ENCODE results near the gene MEGF9.
"Not testable (repeated sequence)": the region's sequence is repeated elsewhere in the genome, so short reads cannot be mapped to it uniquely, and the experiment has no call there.

Gene MEGF9

GRCh38 chr9:120567874-120568273, 146.4 kb downstream of the MEGF9 start:
- no peak for DNase-seq

GRCh38 chr9:120567081-120567480, 147.2 kb downstream of the MEGF9 start:
- no peak for DNase-seq

DNA sequence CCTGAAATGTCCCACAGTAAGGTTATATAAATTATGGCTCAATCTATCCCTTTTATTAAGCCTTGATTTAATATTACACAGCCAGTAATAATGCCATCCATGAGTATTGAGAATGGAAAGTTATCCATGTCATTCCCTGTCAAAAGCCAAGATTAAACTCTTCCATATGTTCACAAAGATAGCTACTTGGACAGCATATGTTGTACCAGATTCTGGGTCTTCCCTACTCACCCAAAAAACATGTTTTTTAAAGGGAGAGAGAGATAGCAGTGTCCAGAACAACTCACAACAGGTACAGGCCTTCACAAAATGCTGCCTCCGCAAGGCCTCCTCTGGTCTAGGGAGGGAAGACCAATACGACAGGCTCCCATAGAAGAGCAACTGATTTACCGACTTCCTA, 149.7 kb downstream of the MEGF9 start:
- no peak for DNase-seq

DNA sequence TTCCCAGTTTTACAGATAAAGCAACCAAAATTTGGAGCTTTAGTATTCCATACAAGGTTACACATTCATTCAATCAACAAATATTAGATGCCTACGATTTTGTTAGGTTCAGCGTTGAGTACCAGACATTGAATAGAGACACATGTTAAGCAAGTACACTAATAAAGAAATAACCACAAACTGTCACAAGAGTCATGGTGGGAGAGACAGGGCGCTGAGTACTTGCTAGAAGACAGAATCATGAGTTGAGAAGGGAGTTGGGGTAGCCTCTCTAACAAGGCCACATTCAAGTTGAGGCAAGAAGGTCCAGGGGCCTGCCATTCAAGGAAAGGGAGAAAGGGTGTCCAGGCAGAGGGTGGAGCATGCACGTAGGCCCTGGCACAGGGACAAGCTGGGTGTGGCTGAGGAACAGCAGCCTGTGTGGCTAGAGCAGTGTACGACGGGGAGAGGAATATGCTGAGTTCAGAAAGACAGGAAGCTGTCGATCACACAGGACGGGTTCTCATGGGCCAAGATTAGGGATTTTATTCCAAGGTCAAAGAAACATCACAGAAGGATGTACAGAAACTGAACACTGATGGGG, 151.3 kb downstream of the MEGF9 start:
- DNase-seq, result no peak

DNA sequence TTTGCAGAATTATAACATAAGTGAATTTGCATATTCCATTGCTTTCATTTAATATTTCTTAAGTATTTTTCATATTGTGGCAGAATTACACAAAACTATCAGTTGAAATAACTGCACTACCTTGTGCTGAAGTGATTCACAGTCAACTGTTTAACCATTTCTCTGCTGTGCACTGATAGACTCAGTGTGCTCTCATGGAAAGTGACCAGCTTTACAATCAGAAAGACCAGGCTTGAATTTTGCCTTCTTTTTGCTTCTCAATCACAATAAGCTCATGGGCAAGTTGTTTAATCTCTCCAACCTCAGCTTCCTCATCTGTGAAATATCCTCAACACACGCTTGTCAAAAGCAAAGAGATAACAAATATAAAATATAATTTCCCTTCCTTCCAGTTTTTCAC, 152.6 kb downstream of the MEGF9 start:
- no peak for DNase-seq

DNA sequence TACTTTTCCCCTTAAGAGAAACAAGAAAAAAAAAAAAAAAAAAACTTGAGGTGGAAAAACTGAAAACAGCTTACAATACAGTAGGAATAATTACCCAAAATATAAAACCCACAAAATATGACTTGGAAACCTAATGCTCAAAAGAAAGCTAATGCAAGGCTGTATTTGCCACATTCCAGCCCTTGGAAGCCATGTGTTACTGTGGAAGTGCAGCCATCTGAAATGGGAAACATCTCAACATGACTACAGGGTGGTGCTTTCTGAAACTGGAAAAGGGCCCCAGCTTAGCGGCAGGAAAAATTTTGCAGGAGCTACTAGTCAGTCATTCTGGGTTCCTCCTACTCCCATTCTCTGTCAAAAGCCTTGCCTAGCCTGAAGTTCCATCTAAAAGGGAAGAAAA, 154.7 kb downstream of the MEGF9 start:
- DNase-seq, result no peak

DNA sequence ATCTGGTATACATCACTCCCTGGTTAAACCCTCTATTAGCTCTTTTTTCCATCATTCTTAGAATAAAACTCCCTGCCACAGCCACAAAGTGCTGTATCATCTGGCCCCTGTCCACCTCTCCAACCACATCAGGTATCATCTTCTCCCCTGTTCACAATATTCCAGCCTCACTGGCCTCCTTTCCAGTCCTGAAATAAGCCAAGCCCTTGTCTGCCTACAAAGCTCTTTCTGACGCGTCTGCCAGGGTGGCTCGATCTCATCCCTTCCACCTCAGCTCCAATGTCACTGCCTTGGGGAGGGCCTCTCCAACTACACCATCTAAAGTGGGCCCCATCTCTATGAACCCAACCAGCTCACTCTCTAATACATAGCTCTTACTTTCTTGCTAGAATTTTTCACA, 155.8 kb downstream of the MEGF9 start:
- no peak for DNase-seq

DNA sequence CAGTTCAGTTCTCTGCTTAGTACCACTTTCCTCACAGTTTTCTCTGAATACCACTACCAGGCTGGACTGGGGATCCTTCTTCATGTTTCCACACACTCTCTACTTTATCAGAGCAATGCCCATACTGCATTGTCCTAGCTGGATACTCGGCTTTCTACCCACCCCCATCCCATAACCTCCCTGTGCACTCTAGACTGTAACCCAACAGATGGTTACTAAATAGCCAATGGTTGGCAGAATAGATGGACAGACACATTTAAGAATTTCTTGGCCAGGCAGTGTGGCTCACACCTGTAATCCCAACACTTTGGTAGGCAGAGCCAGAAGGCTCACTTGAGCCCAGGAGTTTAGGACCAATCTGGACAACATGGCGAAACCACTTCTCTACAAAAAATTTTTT, 157.1 kb downstream of the MEGF9 start:
- no peak for DNase-seq

- no peak for DNase-seq
These were observed 157.5 kb downstream of the MEGF9 start for GRCh38 chr9:120556775-120557174.

DNA sequence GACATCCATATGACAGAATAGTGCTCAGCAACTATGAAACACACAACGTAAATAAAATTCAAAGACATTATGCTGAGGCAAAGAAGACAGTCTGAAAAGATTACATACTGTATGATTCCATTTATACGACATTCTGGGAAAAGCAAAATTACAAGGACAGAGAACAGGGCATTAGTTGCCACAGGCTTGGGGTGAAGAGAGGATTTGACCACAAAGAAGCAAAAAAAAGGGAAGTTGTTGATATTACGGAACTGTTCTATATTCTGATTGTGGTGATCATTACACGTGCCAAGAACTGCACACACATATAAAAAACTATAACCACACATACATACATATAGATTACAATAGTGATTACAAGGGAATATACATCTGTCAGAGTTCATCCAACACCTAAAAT, 158.4 kb downstream of the MEGF9 start:
- DNase-seq, result no peak

GRCh38 chr9:120552210-120552704, 162.0 kb downstream of the MEGF9 start:
- DNase-seq, result not testable (repeated sequence)
